Sigmoid colon (tissue), 4 donors: ENCODE data around the gene CMC1.

Experiments used
- CTCF ChIP-seq, 4 experiments: fragments of 450-650 bp in 3 of 4; fragments of 200-600 bp in 1 of 4; IDR thresholded peaks; one replicate each; pipeline ENCODE4 v1.5.1; 2016 to 2019; ENCODE audit warnings: antibody characterized with exemption in 4 of 4, mild to moderate bottlenecking in 3 of 4, moderate library complexity in 2 of 4
- EP300 ChIP-seq, 4 donors: sonication (generic); formaldehyde crosslinking; IDR thresholded peaks; one replicate each; pipeline ENCODE4 v1.6.1; 2017; ENCODE audit warnings: antibody characterized with exemption in 4 of 4
- POLR2A ChIP-seq, 2 donors: fragments of 450-650 bp; IDR thresholded peaks; one replicate each; pipeline ENCODE4 v1.6.1; 2016; ENCODE audit warnings: antibody characterized with exemption in 2 of 2, mild to moderate bottlenecking in 2 of 2, moderate library complexity in 2 of 2
- POLR2AphosphoS5 ChIP-seq, 4 donors: sonication (generic); formaldehyde crosslinking; IDR thresholded peaks; one replicate each; pipeline ENCODE4 v1.6.1; 2017; ENCODE audit warnings: antibody characterized with exemption in 4 of 4

- TF ChIP-seq CTCF (IDR thresholded peaks at IDR 0.05): no peak
- TF ChIP-seq POLR2AphosphoS5 (IDR thresholded peaks at IDR 0.05): no peak
- no peak for TF ChIP-seq POLR2A (IDR thresholded peaks at IDR 0.05)
- TF ChIP-seq EP300 (IDR thresholded peaks at IDR 0.05): no peak
Measured at GRCh38 chr3:28253040-28253715, 11.8 kb downstream of the CMC1 start.
